Lower leg skin (tissue), 4 donors: ENCODE measurements around the gene METTL1. TPM values are rescaled to one million over a fixed set of nuclear protein-coding genes. Genes with fewer than 3 reads are reported as not detected.

Experiments
- DNase-seq, 2 donors: peaks; one replicate each; pipeline ENCODE4 v3.0.0-alpha.2; 2019; ENCODE audit warnings: low spot score in 2 of 2
- H3K4me3 ChIP-seq: fragments of 200-600 bp; sonication (generic); 2 replicates; pipeline ENCODE4 v1.5.1; 2017; ENCODE audit warnings: mild to moderate bottlenecking, low read depth; ENCODE audit not compliant: poor library complexity, severe bottlenecking
- CTCF ChIP-seq, 3 donors: fragments of 450-650 bp; IDR thresholded peaks; one replicate each; pipeline ENCODE4 v1.5.1; 2016; ENCODE audit warnings: antibody characterized with exemption in 3 of 3, mild to moderate bottlenecking in 3 of 3, moderate library complexity in 2 of 3
- POLR2A ChIP-seq, 2 donors: fragments of 450-650 bp; IDR thresholded peaks; one replicate each; pipeline ENCODE4 v1.6.1; 2016 to 2017; ENCODE audit warnings: antibody characterized with exemption in 2 of 2, mild to moderate bottlenecking in 1 of 2, moderate library complexity in 1 of 2
- WGBS, 2 donors: methylation state at CpG; one replicate each; pipeline ENCODE4 v1.1.5; 2018; 5-methylcytosine and 5-hydroxymethylcytosine counted together
- intact Hi-C: fragments of 100-400 bp; cut with DNase I; formaldehyde crosslinking; loops from one replicate; pipeline ENCODE4 v1.15.0; 2023; ENCODE audit warnings: low total_unique reads
- total RNA-seq, 4 donors: library from RNA; depleted of rRNA; stranded (reverse); fragments of >200 nt; gene quantifications; one replicate each; pipeline ENCODE4 v1.1.0, GENCODE V29; 2016

METTL1 gene
- total RNA-seq, 4 donors from 2014 or later, result 5.9 to 13.5 (median 11.0) TPM

- DNase-seq, result no peak
- WGBS, 2 donors, result 84 to 87% methylated on average over 6 of the region's 6 CpGs
- TF ChIP-seq POLR2A (IDR thresholded peaks at IDR 0.05) (no peak), CTCF (IDR thresholded peaks at IDR 0.05) (no peak)
- H3K4me3 ChIP-seq, result no peak overlapping the region
- intact Hi-C loops, result no loop called here
Measured at GRCh38 chr12:57733928-57734327, 38.0 kb downstream of the METTL1 start.

- 80 to 84% methylated on average over 11 of the region's 11 CpGs for WGBS, 2 donors
- no peak for DNase-seq
- H3K4me3 ChIP-seq, result no peak overlapping the region
- no peak for TF ChIP-seq POLR2A (IDR thresholded peaks at IDR 0.05)
- no peak for TF ChIP-seq CTCF (IDR thresholded peaks at IDR 0.05)
- intact Hi-C loops, result no loop called here
Measured at GRCh38 chr12:57732726-57733593, 38.9 kb downstream of the METTL1 start.

GRCh38 chr12:57732270-57732669 is 39.6 kb downstream of the METTL1 start:
- no peak overlapping the region for H3K4me3 ChIP-seq
- 83 to 87% methylated on average over 4 of the region's 4 CpGs for WGBS, 2 donors
- intact Hi-C loops, result no loop called here
- TF ChIP-seq POLR2A (IDR thresholded peaks at IDR 0.05) (no peak), CTCF (IDR thresholded peaks at IDR 0.05) (no peak)
- no peak for DNase-seq

GRCh38 chr12:57731411-57732080 is 40.4 kb downstream of the METTL1 start:
- no peak overlapping the region for H3K4me3 ChIP-seq
- TF ChIP-seq POLR2A (IDR thresholded peaks at IDR 0.05), result no peak
- TF ChIP-seq CTCF (IDR thresholded peaks at IDR 0.05), result no peak
- DNase-seq, result no peak
- intact Hi-C loops, result no loop called here
- WGBS, 2 donors, result 82 to 84% methylated on average over 19 of the region's 19 CpGs

GRCh38 chr12:57730336-57731067 is 41.4 kb downstream of the METTL1 start:
- no peak for TF ChIP-seq POLR2A (IDR thresholded peaks at IDR 0.05)
- TF ChIP-seq CTCF (IDR thresholded peaks at IDR 0.05), result no peak
- DNase-seq, result no peak
- no peak overlapping the region for H3K4me3 ChIP-seq
- 83 to 88% methylated on average over 13 of the region's 13 CpGs for WGBS, 2 donors
- intact Hi-C loops, result no loop called here
